ENCODE results near the gene KHDC4. TPM values are rescaled to one million over a fixed set of nuclear protein-coding genes. Genes with fewer than 3 reads are reported as not detected.
A peak's percentile ranks its signal among the peaks of the same experiment; 100 is the strongest.

The KHDC4 gene
- total and polyA plus RNA-seq, 9 of the 15 experiments (the other 6 are each of a cell fraction or from before 2014, with no cell fraction given), result 12.1 to 185 (median 65.6) TPM

GRCh38 chr1:155940482-155940992 lies 6.3 kb upstream of the KHDC4 start (continued):
- TF ChIP-seq ZBTB40 (IDR thresholded peaks at IDR 0.05) (0 out of 2 replicates have a peak, but pooled peaks have one; percentile 28), ZBTB40 (CRISPR knock-in tag; IDR thresholded peaks at IDR 0.05) (no peak), DPF2 (IDR thresholded peaks at IDR 0.05) (0 out of 2 replicates have a peak, but pooled peaks have one; percentile 13), CUX1 (CRISPR knock-in tag; IDR thresholded peaks at IDR 0.05) (no peak), ZNF589 (CRISPR knock-in tag; IDR thresholded peaks at IDR 0.05; ENCODE audit: low read depth) (0 out of 2 replicates have a peak, but pooled peaks have one; percentile 41), NKRF (IDR thresholded peaks at IDR 0.05; ENCODE audit: borderline replicate concordance) (0 out of 2 replicates have a peak, but pooled peaks have one; percentile 19), ZNF584 (CRISPR knock-in tag; IDR thresholded peaks at IDR 0.05; ENCODE audit: low read depth) (peak; percentile 83), TAF7 (tag; IDR thresholded peaks at IDR 0.05) (0 out of 2 replicates have a peak, but pooled peaks have one; percentile 9), MYNN (IDR thresholded peaks at IDR 0.05) (no peak), MYNN (CRISPR knock-in tag; IDR thresholded peaks at IDR 0.05) (no peak), NRF1 (conservative IDR thresholded peaks at IDR 0.05 in 1 of 2, IDR thresholded peaks at IDR 0.05 in 1 of 2) (peak; percentile 25 to 43; a peak in 2 of 4 replicates)

All from K562 (cell line).